Measurements from ENCODE around the gene SEMA3B. TPM values are rescaled to one million over a fixed set of nuclear protein-coding genes. Genes with fewer than 3 reads are reported as not detected.

The SEMA3B gene
- total RNA-seq, 5 donors from 2014 or later (not counting 1 experiment from before 2014, with no cell fraction given): 0.33 to 2.5 (median 1.5) TPM

DNA sequence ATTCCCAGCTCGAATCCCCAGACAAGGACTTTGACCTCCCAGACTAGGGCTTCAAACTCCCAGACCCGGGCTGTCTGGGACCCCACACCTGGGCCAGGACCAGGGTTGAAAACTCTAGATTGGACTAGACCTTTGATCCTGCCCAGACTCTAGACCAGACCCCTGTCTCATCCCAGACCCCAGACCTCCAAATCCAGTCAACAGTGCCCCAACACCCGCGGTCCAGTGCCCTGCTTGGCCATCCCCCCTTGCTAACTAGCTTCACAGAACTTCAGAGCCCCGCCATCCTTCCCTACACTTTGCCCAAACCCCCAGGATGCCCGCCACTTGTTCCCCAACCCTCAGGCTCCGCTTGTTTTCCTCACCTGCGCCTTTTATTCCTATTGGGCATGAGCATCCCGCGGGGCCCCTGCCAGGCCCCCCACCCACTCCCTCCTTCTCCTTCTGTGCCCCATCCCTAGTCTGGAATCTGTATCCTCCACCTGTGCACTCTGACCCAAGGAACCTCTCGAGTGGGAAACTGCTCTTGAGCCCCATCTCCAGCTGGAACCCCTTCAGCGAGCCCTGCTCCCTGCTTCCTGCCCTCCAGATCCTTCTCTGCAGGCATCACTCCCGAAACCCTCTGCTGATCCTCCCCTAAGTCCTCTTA, 32.3 kb upstream of the SEMA3B start:
- WGBS (ENCODE audit: insufficient coverage): 0% methylated on average over 12 of the region's 13 CpGs
- Mint-ChIP-seq H3K4me1 (peaks cover 41 to 60% (median 46%) of the 10 kb centered on the region in 3 donors), H3K27me3 (no peaks in the 10 kb centered on the region), H3K36me3 (peaks cover 10% of the 10 kb centered on the region), H3K9me3 (no peaks in the 10 kb centered on the region), H3K27ac (peak overlapping the region; percentile 95 to 96), H3K4me3 (peak overlapping the region; percentile 95 to 98 (median 97))
- DNase-seq (no peak), ATAC-seq (replicated peaks in 1 of 4) (no peak)
- Histone ChIP-seq H3K27me3 (replicated peaks in 1 of 2; ENCODE audit: control insufficient read depth in 2 of 2, extremely low read depth in 1 of 2, insufficient read depth in 2 of 2, low read length in 1 of 2) (no peaks in the 10 kb centered on the region), H3K27ac (ENCODE audit: low read length) (peak overlapping the region; percentile 82), H3K4me3 (ENCODE audit: control insufficient read depth in 1 of 2, extremely low read depth in 1 of 2, low read length in 1 of 2) (peak overlapping the region; percentile 98 to 99), H3K4me1 (ENCODE audit: control insufficient read depth in 1 of 2, extremely low read depth in 1 of 2, insufficient read depth in 2 of 2, low read length in 2 of 2) (peaks cover 30 to 57% of the 10 kb centered on the region in 2 experiments), H3K36me3 (ENCODE audit: control insufficient read depth in 2 of 2, extremely low read depth in 1 of 2, insufficient read depth in 1 of 2, low read length in 1 of 2) (peaks cover 7 to 26% of the 10 kb centered on the region in 2 donors), H3K9me3 (no peaks in the 10 kb centered on the region)
- ChIA-PET POLR2A (interaction anchor here (0.6 to 1.5 kb wide), 2 partner anchors 10 to 296 kb away, joined by 7 to 8 read pairs; no protein-coding TSS in a partner anchor), CTCF (interaction anchor here (0.8 to 1.4 kb wide), 2 partner anchors 10 to 23 kb away, joined by 4 read pairs; no protein-coding TSS in a partner anchor)

DNA sequence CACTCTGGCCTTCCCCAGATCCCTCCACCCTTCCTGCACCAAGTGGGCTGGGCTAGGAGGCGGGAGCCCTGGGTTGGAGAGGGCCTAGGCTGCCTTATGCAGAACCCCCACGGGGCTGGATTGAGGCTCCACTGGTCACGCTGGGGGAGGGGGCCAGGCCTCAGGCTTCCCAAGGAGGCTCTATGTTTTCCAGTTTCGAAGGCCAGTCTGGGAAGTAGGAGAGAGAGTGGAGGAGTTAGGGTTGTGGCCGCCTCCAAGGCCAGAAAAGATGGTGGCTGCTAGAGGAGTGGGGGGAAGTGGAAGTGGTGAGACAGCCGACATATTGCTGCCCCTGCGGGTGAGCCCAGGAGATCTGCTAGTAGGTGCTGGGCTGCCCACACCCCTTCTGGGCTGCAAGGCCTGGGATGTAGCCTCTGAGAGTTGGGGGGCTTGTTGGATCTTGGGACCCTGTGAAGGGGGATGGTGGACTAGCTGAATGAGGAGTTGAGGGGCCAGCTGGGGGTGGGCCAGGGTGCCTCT, 31.8 kb upstream of the SEMA3B start:
- H3K27me3 Mint-ChIP-seq: no peaks in the 10 kb centered on the region

DNA sequence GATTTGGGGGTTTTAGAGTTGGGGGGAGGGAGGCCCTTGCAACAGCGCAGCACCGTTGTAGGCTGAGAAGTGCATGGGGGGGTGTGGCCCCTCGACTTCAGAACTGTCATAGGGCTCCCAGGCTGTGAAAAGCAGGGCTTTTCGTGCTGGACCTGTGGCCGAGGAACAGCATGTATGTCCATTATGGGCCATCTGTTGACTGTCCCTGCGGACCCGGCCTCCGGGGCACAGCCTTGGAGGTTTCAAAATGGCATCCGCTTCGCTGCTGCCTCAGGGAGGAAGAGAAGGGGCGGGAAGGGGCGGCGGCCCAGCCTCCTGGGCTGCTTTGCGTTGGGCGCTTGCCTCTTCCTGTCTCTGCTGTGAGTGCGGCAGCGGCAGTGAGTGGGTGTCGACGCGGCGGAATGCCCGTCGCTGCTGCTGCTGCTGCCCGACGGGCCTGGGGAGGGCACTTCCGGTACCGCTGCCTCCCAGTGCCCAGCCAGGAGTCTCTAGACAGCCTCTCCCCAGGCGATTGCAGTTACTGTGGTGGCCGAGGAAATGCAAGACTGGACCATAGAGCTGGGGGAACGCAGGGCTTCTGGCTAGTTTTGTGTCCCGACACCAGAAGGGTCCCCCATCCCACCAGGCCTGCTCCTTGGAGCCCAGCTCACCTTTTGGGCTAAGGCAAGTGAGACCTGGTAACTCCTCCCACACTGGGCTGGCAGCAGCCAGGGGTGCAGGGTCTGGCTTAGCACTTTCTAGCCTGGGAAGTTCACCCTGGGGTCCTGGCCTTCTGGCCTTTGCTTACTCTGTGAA, 31.0 kb upstream of the SEMA3B start:
- Mint-ChIP-seq H3K9me3 (no peaks in the 10 kb centered on the region), H3K4me1 (peaks cover 55 to 67% (median 59%) of the 10 kb centered on the region in 3 donors), H3K4me3 (peak overlapping the region; percentile 95 to 98 (median 97)), H3K27ac (peak overlapping the region; percentile 95 to 96), H3K36me3 (peaks cover 10% of the 10 kb centered on the region), H3K27me3 (no peaks in the 10 kb centered on the region)
- DNase-seq (peak; percentile 74 to 92 (median 86)), ATAC-seq (replicated peaks in 1 of 4) (peak; percentile 52 to 59 (median 58))
- Histone ChIP-seq H3K36me3 (ENCODE audit: control insufficient read depth in 2 of 2, extremely low read depth in 1 of 2, insufficient read depth in 1 of 2, low read length in 1 of 2) (peaks cover 7 to 27% of the 10 kb centered on the region in 2 donors), H3K4me1 (ENCODE audit: control insufficient read depth in 1 of 2, extremely low read depth in 1 of 2, insufficient read depth in 2 of 2, low read length in 2 of 2) (peaks cover 44 to 70% of the 10 kb centered on the region in 2 experiments), H3K27me3 (replicated peaks in 1 of 2; ENCODE audit: control insufficient read depth in 2 of 2, extremely low read depth in 1 of 2, insufficient read depth in 2 of 2, low read length in 1 of 2) (no peaks in the 10 kb centered on the region), H3K27ac (ENCODE audit: low read length) (peak overlapping the region; percentile 82), H3K9me3 (no peaks in the 10 kb centered on the region), H3K4me3 (ENCODE audit: control insufficient read depth in 1 of 2, extremely low read depth in 1 of 2, low read length in 1 of 2) (peak overlapping the region; percentile 98 to 99)
- ChIA-PET CTCF (interaction anchor here in 1 of 2 donors (2.0 kb wide), 1 partner anchor 9 kb away, joined by 15 read pairs; no protein-coding TSS in a partner anchor), POLR2A (interaction anchor here in 1 of 2 donors (1.0 kb wide), 1 partner anchor 9 kb away, joined by 3 read pairs; no protein-coding TSS in a partner anchor)
- WGBS (ENCODE audit: insufficient coverage): 0% methylated on average over 31 of the region's 31 CpGs

More for the DNA sequence above, 31.8 kb upstream of the SEMA3B start:
- 0% methylated on average over 7 of the region's 7 CpGs for WGBS (ENCODE audit: insufficient coverage)
- Histone ChIP-seq H3K36me3 (ENCODE audit: control insufficient read depth in 2 of 2, extremely low read depth in 1 of 2, insufficient read depth in 1 of 2, low read length in 1 of 2) (peaks cover 7 to 26% of the 10 kb centered on the region in 2 donors), H3K27me3 (replicated peaks in 1 of 2; ENCODE audit: control insufficient read depth in 2 of 2, extremely low read depth in 1 of 2, insufficient read depth in 2 of 2, low read length in 1 of 2) (no peaks in the 10 kb centered on the region), H3K4me3 (ENCODE audit: control insufficient read depth in 1 of 2, extremely low read depth in 1 of 2, low read length in 1 of 2) (peak overlapping the region; percentile 98 to 99), H3K9me3 (no peaks in the 10 kb centered on the region), H3K4me1 (ENCODE audit: control insufficient read depth in 1 of 2, extremely low read depth in 1 of 2, insufficient read depth in 2 of 2, low read length in 2 of 2) (peaks cover 36 to 63% of the 10 kb centered on the region in 2 experiments), H3K27ac (ENCODE audit: low read length) (peak overlapping the region; percentile 82)
- peaks cover 10% of the 10 kb centered on the region for H3K36me3 Mint-ChIP-seq
- peak overlapping the region; percentile 95 to 96 for H3K27ac Mint-ChIP-seq
- H3K4me3 Mint-ChIP-seq: peak overlapping the region; percentile 95 to 98 (median 97)
- no peaks in the 10 kb centered on the region for H3K9me3 Mint-ChIP-seq
- ChIA-PET POLR2A (interaction anchor here in 1 of 2 donors (0.6 kb wide), 1 partner anchor 297 kb away, joined by 7 read pairs; no protein-coding TSS in a partner anchor), CTCF (interaction anchor here (0.8 to 2.0 kb wide), 2 partner anchors 9 to 10 kb away, joined by 4 to 15 read pairs; no protein-coding TSS in a partner anchor)
- DNase-seq (peak in 12 of 35 experiments; percentile 12 to 57 (median 34)), ATAC-seq (replicated peaks in 1 of 4) (no peak)
- H3K4me1 Mint-ChIP-seq: peaks cover 47 to 66% (median 52%) of the 10 kb centered on the region in 3 donors

DNA sequence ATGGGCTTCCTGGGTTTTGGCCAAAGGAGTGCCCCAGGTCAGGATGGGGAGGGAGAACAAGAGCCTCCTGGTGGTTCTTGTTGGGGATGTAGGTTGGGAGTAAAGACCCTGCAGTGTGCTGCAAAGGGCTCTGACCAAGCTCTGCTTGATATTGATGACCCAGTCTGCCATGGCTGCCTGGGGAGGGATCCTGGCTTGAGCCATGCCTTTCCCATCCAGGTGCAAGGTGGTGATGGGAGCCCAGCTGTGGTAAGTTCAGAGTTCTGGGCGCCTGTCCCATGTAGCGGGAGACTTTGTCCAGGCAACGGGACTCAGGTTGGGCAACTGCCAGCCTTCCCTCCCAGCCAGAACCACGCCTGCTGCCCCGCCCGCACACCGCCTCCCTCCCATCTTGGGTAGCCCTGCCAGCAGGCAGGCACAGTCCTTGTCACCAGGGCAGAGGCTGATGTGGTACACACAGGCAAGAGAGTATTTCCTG, 30.4 kb upstream of the SEMA3B start:
- H3K4me1 ChIP-seq (ENCODE audit: control insufficient read depth in 1 of 2, extremely low read depth in 1 of 2, insufficient read depth in 2 of 2, low read length in 2 of 2): peaks cover 48 to 77% of the 10 kb centered on the region in 2 experiments
- peak overlapping the region; percentile 82 for H3K27ac ChIP-seq (ENCODE audit: low read length)
- H3K27ac Mint-ChIP-seq: peak overlapping the region; percentile 95 to 96
- 40% methylated on average over 4 of the region's 7 CpGs for WGBS (ENCODE audit: insufficient coverage)
- peak overlapping the region; percentile 95 to 98 (median 97) for H3K4me3 Mint-ChIP-seq
- ChIA-PET CTCF (interaction anchor here in 1 of 2 donors (2.0 kb wide), 1 partner anchor 8 kb away, joined by 15 read pairs; no protein-coding TSS in a partner anchor), POLR2A (interaction anchor here in 1 of 2 donors (1.0 kb wide), 1 partner anchor 8 kb away, joined by 3 read pairs; no protein-coding TSS in a partner anchor)
- H3K4me3 ChIP-seq (ENCODE audit: control insufficient read depth in 1 of 2, extremely low read depth in 1 of 2, low read length in 1 of 2): peak overlapping the region; percentile 98 to 99
- H3K9me3 ChIP-seq: no peaks in the 10 kb centered on the region
- ATAC-seq (replicated peaks in 1 of 4) (no peak), DNase-seq (peak in 2 of 35 experiments; percentile 16 to 19)
- no peaks in the 10 kb centered on the region for H3K27me3 ChIP-seq (replicated peaks in 1 of 2; ENCODE audit: control insufficient read depth in 2 of 2, extremely low read depth in 1 of 2, insufficient read depth in 2 of 2, low read length in 1 of 2)
- no peaks in the 10 kb centered on the region for H3K9me3 Mint-ChIP-seq
- peaks cover 7 to 33% of the 10 kb centered on the region in 2 donors for H3K36me3 ChIP-seq (ENCODE audit: control insufficient read depth in 2 of 2, extremely low read depth in 1 of 2, insufficient read depth in 1 of 2, low read length in 1 of 2)
- H3K27me3 Mint-ChIP-seq: no peaks in the 10 kb centered on the region
- H3K36me3 Mint-ChIP-seq: peaks cover 10% of the 10 kb centered on the region
- peaks cover 58 to 72% (median 64%) of the 10 kb centered on the region in 3 donors for H3K4me1 Mint-ChIP-seq

DNA sequence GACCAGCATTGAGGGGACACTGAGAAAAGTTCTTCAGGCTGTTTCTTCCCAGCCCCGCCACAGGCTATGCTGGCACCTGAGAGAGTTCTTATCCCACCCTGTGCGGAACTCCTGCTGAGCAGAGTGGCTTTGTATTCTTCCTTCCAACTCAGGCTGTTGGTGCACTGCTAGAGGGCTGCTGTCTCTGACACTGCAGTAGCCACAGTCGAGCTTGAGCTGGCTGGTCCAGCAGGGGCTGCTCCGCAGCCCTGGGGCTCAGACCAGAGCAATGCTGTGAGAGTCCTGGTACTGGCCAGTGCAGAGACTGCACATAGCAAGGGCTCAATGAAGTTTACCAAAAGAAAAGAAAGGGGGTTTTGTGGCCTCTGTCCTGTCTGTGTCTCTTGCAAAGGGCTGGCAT, 29.3 kb upstream of the SEMA3B start:
- H3K4me3 ChIP-seq (ENCODE audit: control insufficient read depth in 1 of 2, extremely low read depth in 1 of 2, low read length in 1 of 2): no peak overlapping the region
- ChIA-PET CTCF (interaction anchor here in 1 of 2 donors (0.6 to 0.7 kb wide), 2 partner anchors 10 to 49 kb away, joined by 3 to 7 read pairs; no protein-coding TSS in a partner anchor), POLR2A (no interaction called here)
- Mint-ChIP-seq H3K36me3 (peaks cover 10% of the 10 kb centered on the region), H3K4me1 (peaks cover 65 to 82% (median 71%) of the 10 kb centered on the region in 3 donors), H3K27ac (peak overlapping the region; percentile 95 to 96), H3K27me3 (no peaks in the 10 kb centered on the region), H3K4me3 (peak overlapping the region; percentile 95 to 98 (median 97)), H3K9me3 (no peaks in the 10 kb centered on the region)
- no peak for ATAC-seq (replicated peaks in 1 of 4)
- peak overlapping the region; percentile 82 for H3K27ac ChIP-seq (ENCODE audit: low read length)
- peaks cover 50 to 85% of the 10 kb centered on the region in 2 experiments for H3K4me1 ChIP-seq (ENCODE audit: control insufficient read depth in 1 of 2, extremely low read depth in 1 of 2, insufficient read depth in 2 of 2, low read length in 2 of 2)
- H3K36me3 ChIP-seq (ENCODE audit: control insufficient read depth in 2 of 2, extremely low read depth in 1 of 2, insufficient read depth in 1 of 2, low read length in 1 of 2): peaks cover 7 to 39% of the 10 kb centered on the region in 2 donors
- no peaks in the 10 kb centered on the region for H3K27me3 ChIP-seq (replicated peaks in 1 of 2; ENCODE audit: control insufficient read depth in 2 of 2, extremely low read depth in 1 of 2, insufficient read depth in 2 of 2, low read length in 1 of 2)
- WGBS (ENCODE audit: insufficient coverage): 75% methylated on average over 4 of the region's 4 CpGs
- H3K9me3 ChIP-seq: no peaks in the 10 kb centered on the region
- no peak for DNase-seq
